ENCODE results near the gene FAM174C. TPM values are rescaled to one million over a fixed set of nuclear protein-coding genes. Genes with fewer than 3 reads are reported as not detected.

Gene FAM174C
- total and polyA plus RNA-seq, 2 of the 8 experiments (the other 6 are each of a cell fraction or from before 2014, with no cell fraction given): 44.5 to 125 TPM

DNA sequence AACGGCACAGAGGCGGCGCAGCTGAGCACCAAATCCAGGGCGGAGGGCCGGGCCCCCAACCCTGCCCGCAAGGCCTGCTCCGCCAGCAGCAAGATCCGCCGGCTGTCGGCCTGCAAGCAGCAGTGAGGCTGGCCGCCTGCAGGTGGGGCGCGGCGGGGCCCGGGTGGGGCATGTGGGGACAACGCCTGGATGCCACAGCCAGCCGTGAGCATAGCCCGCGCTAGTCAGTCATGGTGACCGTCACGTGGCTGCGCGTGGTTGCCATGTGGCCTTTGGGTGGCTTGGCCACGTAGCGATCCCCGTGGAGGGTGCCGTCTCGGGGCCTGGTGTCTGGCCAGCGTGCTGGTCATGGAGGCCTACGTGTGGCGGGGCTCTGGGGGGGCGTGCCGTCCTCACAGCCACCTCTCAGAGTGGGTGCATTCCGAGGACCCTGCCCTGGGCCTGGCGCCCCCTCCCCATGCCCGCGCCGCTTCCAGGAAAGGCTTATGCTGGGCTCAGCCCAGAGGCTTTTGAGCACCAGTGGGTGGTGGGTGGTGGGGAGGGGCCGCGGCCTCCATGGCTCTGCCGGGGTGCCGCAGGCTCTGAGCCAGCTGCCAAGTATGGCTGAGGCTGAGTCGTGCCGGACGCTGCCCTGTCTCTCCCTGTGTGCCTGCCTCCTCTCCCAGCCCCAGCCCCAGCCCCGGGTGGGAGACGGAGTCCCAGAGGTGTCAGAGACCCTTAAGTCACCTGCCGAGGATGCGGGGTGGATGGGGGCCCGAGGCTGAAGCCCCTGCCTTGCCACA, 48.6 kb upstream of the FAM174C start (continued):
- TF ChIP-seq TCF12 (IDR thresholded peaks at IDR 0.05; ENCODE audit: low read depth, low read length): no peak
- TF ChIP-seq SIX5 (IDR thresholded peaks at IDR 0.05; ENCODE audit: low read depth, low read length): no peak
- TF ChIP-seq POLR2A (IDR thresholded peaks at IDR 0.05; ENCODE audit: control extremely low read depth in 1 of 2, low read depth in 2 of 2, low read length in 2 of 2): peak in 1 of 2 experiments; percentile 41; a peak in 1 of 3 replicates
- no peak for TF ChIP-seq SRF (IDR thresholded peaks at IDR 0.05; ENCODE audit: low read depth, low read length)
- no peak for TF ChIP-seq RBBP5 (IDR thresholded peaks at IDR 0.05; ENCODE audit: borderline replicate concordance, low read depth, low read length)
- no peak for TF ChIP-seq GABPA (IDR thresholded peaks at IDR 0.05; ENCODE audit: borderline replicate concordance, insufficient read depth, low read length)
- TF ChIP-seq CREB1 (IDR thresholded peaks at IDR 0.05): no peak
- TF ChIP-seq NRF1 (IDR thresholded peaks at IDR 0.05; ENCODE audit: low read depth, low read length): no peak
- no peak for TF ChIP-seq RXRA (IDR thresholded peaks at IDR 0.05; ENCODE audit: insufficient read depth, low read depth, low read length)
- TF ChIP-seq POU5F1 (IDR thresholded peaks at IDR 0.05; ENCODE audit: low read depth, low read length): no peak
- TF ChIP-seq PHF8 (conservative IDR thresholded peaks at IDR 0.05; ENCODE audit: low read depth, low read length): no peak
- no peak for TF ChIP-seq HDAC2 (IDR thresholded peaks at IDR 0.05; ENCODE audit: borderline replicate concordance in 1 of 2, low read depth in 2 of 2, low read length in 2 of 2)
- no peak for TF ChIP-seq CHD2 (IDR thresholded peaks at IDR 0.05; ENCODE audit: low read length)
- TF ChIP-seq SAP30 (IDR thresholded peaks at IDR 0.05; ENCODE audit: insufficient read depth, insufficient replicate concordance, low read length): no peak
- no peak for TF ChIP-seq JUN (IDR thresholded peaks at IDR 0.05; ENCODE audit: low read depth, low read length)
- TF ChIP-seq JUND (IDR thresholded peaks at IDR 0.05; ENCODE audit: low read length): no peak
- TF ChIP-seq NANOG (IDR thresholded peaks at IDR 0.05; ENCODE audit: insufficient read depth, low read depth, low read length, poor library complexity, severe bottlenecking): no peak
- peak in 1 of 3 experiments; percentile 10; a peak in 1 of 4 replicates for TF ChIP-seq CTCF (IDR thresholded peaks at IDR 0.05; ENCODE audit: control extremely low read depth in 1 of 3, insufficient read depth in 1 of 3, low read depth in 1 of 3, low read length in 3 of 3)
- no peak for TF ChIP-seq SUZ12 (IDR thresholded peaks at IDR 0.05; ENCODE audit: low read length)
- TF ChIP-seq, protein P1, sequence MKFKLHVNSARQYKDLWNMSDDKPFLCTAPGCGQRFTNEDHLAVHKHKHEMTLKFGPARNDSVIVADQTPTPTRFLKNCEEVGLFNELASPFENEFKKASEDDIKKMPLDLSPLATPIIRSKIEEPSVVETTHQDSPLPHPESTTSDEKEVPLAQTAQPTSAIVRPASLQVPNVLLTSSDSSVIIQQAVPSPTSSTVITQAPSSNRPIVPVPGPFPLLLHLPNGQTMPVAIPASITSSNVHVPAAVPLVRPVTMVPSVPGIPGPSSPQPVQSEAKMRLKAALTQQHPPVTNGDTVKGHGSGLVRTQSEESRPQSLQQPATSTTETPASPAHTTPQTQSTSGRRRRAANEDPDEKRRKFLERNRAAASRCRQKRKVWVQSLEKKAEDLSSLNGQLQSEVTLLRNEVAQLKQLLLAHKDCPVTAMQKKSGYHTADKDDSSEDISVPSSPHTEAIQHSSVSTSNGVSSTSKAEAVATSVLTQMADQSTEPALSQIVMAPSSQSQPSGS (IDR thresholded peaks at IDR 0.05; ENCODE audit: low read length): no peak

Data from H1 (cell line).